Measurements from ENCODE around the gene GAPDHS. TPM values are rescaled to one million over a fixed set of nuclear protein-coding genes. Genes with fewer than 3 reads are reported as not detected.

GAPDHS gene
- total and polyA plus RNA-seq, 2 of the 13 experiments (the other 11 are each of a cell fraction or from before 2014, with no cell fraction given), result not detected

- TF ChIP-seq ZNF446 (CRISPR knock-in tag; IDR thresholded peaks at IDR 0.05) (no peak), ZNF768 (CRISPR knock-in tag; IDR thresholded peaks at IDR 0.05) (peak; percentile 37; the same call in 1 of the 2 replicates), GATA4 (IDR thresholded peaks at IDR 0.05; ENCODE audit: borderline replicate concordance, low read depth) (no peak), SMC3 (IDR thresholded peaks at IDR 0.05; ENCODE audit: low read length) (peak; percentile 58; the same call in 1 of the 2 replicates), ZNF296 (CRISPR knock-in tag; conservative IDR thresholded peaks at IDR 0.05) (no peak), ZNF770 (CRISPR knock-in tag; IDR thresholded peaks at IDR 0.05) (peak; percentile 21; the same call in 1 of the 2 replicates), ATRX (CRISPR knock-in tag; IDR thresholded peaks at IDR 0.05; ENCODE audit: borderline replicate concordance) (no peak), ZNF136 (CRISPR knock-in tag; IDR thresholded peaks at IDR 0.05; ENCODE audit: low read depth) (0 out of 2 replicates have a peak, but pooled peaks have one; percentile 55), PHF8 (CRISPR knock-in tag; IDR thresholded peaks at IDR 0.05) (peak; percentile 35; the same call in 1 of the 2 replicates), SALL1 (CRISPR knock-in tag; IDR thresholded peaks at IDR 0.05) (peak; percentile 45; the same call in 1 of the 2 replicates), NFE2L2 (IDR thresholded peaks at IDR 0.05; ENCODE audit: low read length) (no peak), MED1 (CRISPR knock-in tag; IDR thresholded peaks at IDR 0.05) (0 out of 2 replicates have a peak, but pooled peaks have one; percentile 30), MTF1 (CRISPR knock-in tag; IDR thresholded peaks at IDR 0.05) (no peak), FOXA3 (CRISPR knock-in tag; IDR thresholded peaks at IDR 0.05) (0 out of 2 replicates have a peak, but pooled peaks have one; percentile 9), HOXA3 (CRISPR knock-in tag; IDR thresholded peaks at IDR 0.05) (peak; percentile 9; the same call in 1 of the 2 replicates), ZNF235 (CRISPR knock-in tag; IDR thresholded peaks at IDR 0.05; ENCODE audit: borderline replicate concordance) (peak; percentile 46; the same call in 1 of the 2 replicates), TMF1 (CRISPR knock-in tag; IDR thresholded peaks at IDR 0.05; ENCODE audit: low read depth) (no peak), ZNF761 (CRISPR knock-in tag; conservative IDR thresholded peaks at IDR 0.05) (0 out of 2 replicates have a peak, but pooled peaks have one; percentile 27), ZFP90 (CRISPR knock-in tag; IDR thresholded peaks at IDR 0.05; ENCODE audit: borderline replicate concordance) (0 out of 2 replicates have a peak, but pooled peaks have one; percentile 62), RBAK (CRISPR knock-in tag; IDR thresholded peaks at IDR 0.05) (no peak), YEATS4 (CRISPR knock-in tag; IDR thresholded peaks at IDR 0.05; ENCODE audit: borderline replicate concordance) (no peak), ZNF256 (CRISPR knock-in tag; conservative IDR thresholded peaks at IDR 0.05) (0 out of 2 replicates have a peak, but pooled peaks have one; percentile 19), ZNF501 (CRISPR knock-in tag; IDR thresholded peaks at IDR 0.05) (peak; percentile 50; the same call in 1 of the 2 replicates)
- TF ChIP-seq, protein P1, sequence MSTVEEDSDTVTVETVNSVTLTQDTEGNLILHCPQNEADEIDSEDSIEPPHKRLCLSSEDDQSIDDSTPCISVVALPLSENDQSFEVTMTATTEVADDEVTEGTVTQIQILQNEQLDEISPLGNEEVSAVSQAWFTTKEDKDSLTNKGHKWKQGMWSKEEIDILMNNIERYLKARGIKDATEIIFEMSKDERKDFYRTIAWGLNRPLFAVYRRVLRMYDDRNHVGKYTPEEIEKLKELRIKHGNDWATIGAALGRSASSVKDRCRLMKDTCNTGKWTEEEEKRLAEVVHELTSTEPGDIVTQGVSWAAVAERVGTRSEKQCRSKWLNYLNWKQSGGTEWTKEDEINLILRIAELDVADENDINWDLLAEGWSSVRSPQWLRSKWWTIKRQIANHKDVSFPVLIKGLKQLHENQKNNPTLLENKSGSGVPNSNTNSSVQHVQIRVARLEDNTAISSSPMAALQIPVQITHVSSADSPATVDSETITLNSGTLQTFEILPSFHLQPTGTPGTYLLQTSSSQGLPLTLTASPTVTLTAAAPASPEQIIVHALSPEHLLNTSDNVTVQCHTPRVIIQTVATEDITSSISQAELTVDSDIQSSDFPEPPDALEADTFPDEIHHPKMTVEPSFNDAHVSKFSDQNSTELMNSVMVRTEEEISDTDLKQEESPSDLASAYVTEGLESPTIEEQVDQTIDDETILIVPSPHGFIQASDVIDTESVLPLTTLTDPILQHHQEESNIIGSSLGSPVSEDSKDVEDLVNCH (CRISPR knock-in tag; IDR thresholded peaks at IDR 0.05), result no peak
- TF ChIP-seq, protein P2, sequence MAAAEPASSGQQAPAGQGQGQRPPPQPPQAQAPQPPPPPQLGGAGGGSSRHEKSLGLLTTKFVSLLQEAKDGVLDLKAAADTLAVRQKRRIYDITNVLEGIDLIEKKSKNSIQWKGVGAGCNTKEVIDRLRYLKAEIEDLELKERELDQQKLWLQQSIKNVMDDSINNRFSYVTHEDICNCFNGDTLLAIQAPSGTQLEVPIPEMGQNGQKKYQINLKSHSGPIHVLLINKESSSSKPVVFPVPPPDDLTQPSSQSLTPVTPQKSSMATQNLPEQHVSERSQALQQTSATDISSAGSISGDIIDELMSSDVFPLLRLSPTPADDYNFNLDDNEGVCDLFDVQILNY (CRISPR knock-in tag; conservative IDR thresholded peaks at IDR 0.05), result no peak
Measured at GRCh38 chr19:35495107-35496064, 37.9 kb upstream of the GAPDHS start (continued).
